ENCODE results near the gene SCN1A. TPM values are rescaled to one million over a fixed set of nuclear protein-coding genes. Genes with fewer than 3 reads are reported as not detected.

Gene SCN1A
- total RNA-seq, 1 donor from 2014 or later = 1.9 TPM

DNA sequence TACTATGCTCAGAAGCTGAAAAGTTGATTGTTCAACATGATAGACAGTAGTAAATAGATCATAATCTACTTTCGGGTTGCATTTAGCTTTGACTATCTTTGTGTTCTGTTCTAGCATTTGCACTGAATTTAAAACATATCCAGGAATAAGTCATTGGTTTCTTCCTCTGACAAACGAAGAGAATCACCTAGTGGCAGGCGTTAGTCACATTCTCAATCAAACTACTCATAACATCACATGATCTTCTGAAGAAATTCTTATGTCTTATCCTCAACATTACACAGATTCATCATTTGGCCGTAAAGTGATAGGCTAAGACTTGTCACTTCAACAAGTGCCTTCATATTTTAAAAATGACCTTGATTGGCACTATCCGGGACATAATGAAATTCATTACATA, 110.6 kb downstream of the SCN1A start:
- TF ChIP-seq, protein P1, sequence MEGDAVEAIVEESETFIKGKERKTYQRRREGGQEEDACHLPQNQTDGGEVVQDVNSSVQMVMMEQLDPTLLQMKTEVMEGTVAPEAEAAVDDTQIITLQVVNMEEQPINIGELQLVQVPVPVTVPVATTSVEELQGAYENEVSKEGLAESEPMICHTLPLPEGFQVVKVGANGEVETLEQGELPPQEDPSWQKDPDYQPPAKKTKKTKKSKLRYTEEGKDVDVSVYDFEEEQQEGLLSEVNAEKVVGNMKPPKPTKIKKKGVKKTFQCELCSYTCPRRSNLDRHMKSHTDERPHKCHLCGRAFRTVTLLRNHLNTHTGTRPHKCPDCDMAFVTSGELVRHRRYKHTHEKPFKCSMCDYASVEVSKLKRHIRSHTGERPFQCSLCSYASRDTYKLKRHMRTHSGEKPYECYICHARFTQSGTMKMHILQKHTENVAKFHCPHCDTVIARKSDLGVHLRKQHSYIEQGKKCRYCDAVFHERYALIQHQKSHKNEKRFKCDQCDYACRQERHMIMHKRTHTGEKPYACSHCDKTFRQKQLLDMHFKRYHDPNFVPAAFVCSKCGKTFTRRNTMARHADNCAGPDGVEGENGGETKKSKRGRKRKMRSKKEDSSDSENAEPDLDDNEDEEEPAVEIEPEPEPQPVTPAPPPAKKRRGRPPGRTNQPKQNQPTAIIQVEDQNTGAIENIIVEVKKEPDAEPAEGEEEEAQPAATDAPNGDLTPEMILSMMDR (IDR thresholded peaks at IDR 0.05; ENCODE audit: unreplicated experiment) = no peak
- H3K36me3 Mint-ChIP-seq = no peaks in the 10 kb centered on the region

DNA sequence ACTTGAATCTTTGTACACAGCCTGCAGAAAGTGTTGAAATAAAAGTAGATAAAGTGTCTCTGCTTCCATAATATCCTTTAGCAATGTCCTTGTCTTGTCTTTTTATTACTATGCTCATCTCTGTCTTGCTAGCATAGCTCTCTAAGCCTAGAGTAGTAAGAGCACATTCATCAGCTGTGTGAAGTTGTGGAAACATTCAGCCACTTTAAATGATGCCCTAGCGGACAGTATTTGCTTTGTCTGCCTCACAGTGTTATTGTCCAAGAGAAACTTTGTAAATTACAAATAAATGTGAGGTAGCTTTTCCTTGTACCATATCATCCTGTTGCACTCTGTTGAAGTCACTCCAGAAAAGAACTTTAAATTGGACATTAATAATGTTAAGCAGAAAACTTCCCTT, 113.9 kb downstream of the SCN1A start:
- no peaks in the 10 kb centered on the region for H3K9me3 Mint-ChIP-seq
- peaks cover 16% of the 10 kb centered on the region for H3K27me3 Mint-ChIP-seq (ENCODE audit: low read depth)
- TF ChIP-seq, protein P1 (IDR thresholded peaks at IDR 0.05; ENCODE audit: unreplicated experiment) = no peak
- no peak overlapping the region for H3K27ac Mint-ChIP-seq
- no peaks in the 10 kb centered on the region for H3K4me1 Mint-ChIP-seq
- DNase-seq (ENCODE audit: low spot score in 2 of 2, unreplicated experiment in 2 of 2) = no peak
- H3K4me3 Mint-ChIP-seq = no peak overlapping the region
- no peaks in the 10 kb centered on the region for H3K36me3 Mint-ChIP-seq

More for the DNA sequence above, 110.6 kb downstream of the SCN1A start:
- Mint-ChIP-seq H3K4me1 (no peaks in the 10 kb centered on the region), H3K27ac (no peak overlapping the region), H3K9me3 (no peaks in the 10 kb centered on the region), H3K27me3 (ENCODE audit: low read depth) (peaks cover 10% of the 10 kb centered on the region), H3K4me3 (no peak overlapping the region)
- DNase-seq (ENCODE audit: low spot score in 2 of 2, unreplicated experiment in 2 of 2) = no peak

DNA sequence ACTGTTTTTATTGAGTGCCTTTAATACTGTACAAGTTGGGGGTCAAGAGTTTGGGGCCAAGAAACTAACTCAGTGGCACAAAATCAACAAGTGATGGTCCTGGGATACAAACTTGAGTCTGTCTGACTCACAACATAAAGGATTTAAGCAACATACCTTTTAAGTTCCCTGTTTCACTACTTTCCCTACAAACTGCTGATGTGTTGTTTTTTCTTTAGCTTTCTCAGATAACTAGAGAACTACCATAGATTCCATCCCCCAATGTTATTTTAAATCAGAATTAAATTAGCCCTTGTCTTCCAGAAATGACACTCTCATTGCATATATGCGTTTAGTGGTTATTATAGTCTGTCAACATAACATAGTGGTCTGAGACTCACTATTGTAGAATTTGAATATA, 116.2 kb downstream of the SCN1A start:
- H3K27ac Mint-ChIP-seq = no peak overlapping the region
- no peak for DNase-seq (ENCODE audit: low spot score in 2 of 2, unreplicated experiment in 2 of 2)
- no peaks in the 10 kb centered on the region for H3K36me3 Mint-ChIP-seq
- no peak overlapping the region for H3K4me3 Mint-ChIP-seq
- no peaks in the 10 kb centered on the region for H3K9me3 Mint-ChIP-seq
- TF ChIP-seq, protein P1 (IDR thresholded peaks at IDR 0.05; ENCODE audit: unreplicated experiment) = no peak
- H3K4me1 Mint-ChIP-seq = no peaks in the 10 kb centered on the region
- H3K27me3 Mint-ChIP-seq (ENCODE audit: low read depth) = peaks cover 18% of the 10 kb centered on the region

DNA sequence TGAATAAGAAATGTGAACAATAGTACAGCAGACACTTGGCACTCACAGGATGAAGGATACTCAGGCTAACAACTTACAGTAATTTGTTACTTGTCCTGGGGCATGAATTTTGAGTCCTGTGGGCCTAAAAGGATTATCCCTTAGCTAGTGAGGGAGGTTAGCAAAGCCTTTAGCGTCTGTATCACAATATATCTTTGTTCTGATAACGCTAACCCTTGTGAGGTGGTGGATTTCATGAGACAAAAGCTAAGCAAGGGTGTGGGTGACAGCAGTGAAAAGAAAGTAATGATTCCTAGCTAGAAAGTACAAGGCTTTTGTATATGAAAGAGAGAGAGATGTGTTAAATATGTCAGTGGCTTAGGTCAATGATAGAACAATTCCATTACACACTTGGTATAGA, 127.4 kb downstream of the SCN1A start:
- H3K4me3 Mint-ChIP-seq = no peak overlapping the region
- H3K9me3 Mint-ChIP-seq = no peaks in the 10 kb centered on the region
- peaks cover 19% of the 10 kb centered on the region for H3K27me3 Mint-ChIP-seq (ENCODE audit: low read depth)
- DNase-seq (ENCODE audit: low spot score in 2 of 2, unreplicated experiment in 2 of 2) = no peak
- no peaks in the 10 kb centered on the region for H3K36me3 Mint-ChIP-seq
- H3K4me1 Mint-ChIP-seq = no peaks in the 10 kb centered on the region
- no peak overlapping the region for H3K27ac Mint-ChIP-seq
- TF ChIP-seq, protein P1 (IDR thresholded peaks at IDR 0.05; ENCODE audit: unreplicated experiment) = no peak

DNA sequence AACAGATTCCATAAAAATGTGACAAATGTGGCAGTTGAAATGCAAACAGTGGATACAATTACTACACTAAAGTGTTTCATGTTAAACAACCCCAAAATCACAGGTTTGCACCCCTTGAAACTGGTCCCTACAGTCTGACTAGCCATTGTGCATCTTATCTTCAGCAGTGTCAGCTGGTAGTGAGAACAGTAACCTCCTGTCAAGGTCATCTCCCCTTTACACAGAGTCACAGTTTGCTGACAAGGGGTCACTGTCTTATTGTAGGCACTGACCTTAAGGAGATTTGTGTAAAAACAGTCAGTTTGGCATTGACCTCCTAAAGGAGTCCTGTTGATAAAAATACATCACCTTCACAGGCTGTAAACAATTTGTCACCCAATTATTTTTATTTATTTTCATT, 137.0 kb downstream of the SCN1A start:
- H3K27me3 Mint-ChIP-seq (ENCODE audit: low read depth) = peaks cover 13% of the 10 kb centered on the region
- H3K36me3 Mint-ChIP-seq = no peaks in the 10 kb centered on the region
- no peaks in the 10 kb centered on the region for H3K4me1 Mint-ChIP-seq
- no peak for DNase-seq (ENCODE audit: low spot score in 2 of 2, unreplicated experiment in 2 of 2)
- H3K4me3 Mint-ChIP-seq = no peak overlapping the region
- TF ChIP-seq, protein P1 (IDR thresholded peaks at IDR 0.05; ENCODE audit: unreplicated experiment) = no peak
- no peaks in the 10 kb centered on the region for H3K9me3 Mint-ChIP-seq
- H3K27ac Mint-ChIP-seq = no peak overlapping the region

DNA sequence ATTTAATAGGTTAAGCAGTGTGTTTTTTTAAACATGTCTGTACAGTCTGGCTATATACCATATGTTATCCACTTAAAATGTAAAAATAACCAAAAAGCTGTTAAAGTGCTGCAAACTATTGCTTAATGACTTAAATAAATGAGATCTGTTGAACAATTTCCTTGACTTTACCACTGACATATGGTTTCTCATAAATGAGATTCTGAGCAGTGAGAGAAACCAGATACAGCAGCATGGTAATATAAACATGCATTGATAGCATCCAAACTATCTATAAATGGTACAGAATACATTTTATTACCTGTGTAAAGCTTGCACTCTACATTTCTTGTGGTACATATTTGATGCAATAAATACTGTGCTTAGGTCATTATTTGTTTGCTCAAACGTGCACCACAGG, 138.0 kb downstream of the SCN1A start:
- Mint-ChIP-seq H3K4me3 (no peak overlapping the region), H3K4me1 (no peaks in the 10 kb centered on the region), H3K27ac (no peak overlapping the region), H3K27me3 (ENCODE audit: low read depth) (peaks cover 19% of the 10 kb centered on the region), H3K9me3 (no peaks in the 10 kb centered on the region), H3K36me3 (no peaks in the 10 kb centered on the region)
- DNase-seq (ENCODE audit: low spot score in 2 of 2, unreplicated experiment in 2 of 2) = no peak
- TF ChIP-seq, protein P1 (IDR thresholded peaks at IDR 0.05; ENCODE audit: unreplicated experiment) = no peak

Measured in mesothelial cell of epicardium (in vitro differentiated cells).